Mesendoderm (in vitro differentiated cells): Measurements from ENCODE around the gene SIRT5.

Experiments used
- DNase-seq: peaks from one replicate; pipeline ENCODE4 v3.0.0; 2013
- H2AK5ac ChIP-seq: 2 replicates; pipeline ENCODE4 v1.6.1; 2013; ENCODE audit warnings: low read length, inconsistent platforms
- H2BK120ac ChIP-seq: 2 replicates; pipeline ENCODE4 v1.6.1; 2013; ENCODE audit warnings: low read depth, mild to moderate bottlenecking, low read length, moderate library complexity, mixed read lengths
- H2BK15ac ChIP-seq: replicated peaks from 2 replicates; pipeline ENCODE4 v1.6.1; 2013; ENCODE audit warnings: low read depth, mild to moderate bottlenecking, moderate library complexity
- H2BK5ac ChIP-seq: 2 replicates; pipeline ENCODE4 v1.6.1; 2013; ENCODE audit warnings: low read length, inconsistent platforms
- H3K18ac ChIP-seq: 2 replicates; pipeline ENCODE4 v1.6.1; 2013; ENCODE audit warnings: mild to moderate bottlenecking, low read length, mixed read lengths
- H3K23ac ChIP-seq: one replicate; pipeline ENCODE4 v1.6.1; 2013; ENCODE audit warnings: low read length
- H3K27ac ChIP-seq: 2 replicates; pipeline ENCODE4 v1.5.1; 2013; ENCODE audit warnings: low read depth, mild to moderate bottlenecking, inconsistent platforms, low read length, moderate library complexity
- H3K27me3 ChIP-seq: 2 replicates; pipeline ENCODE4 v1.6.1; 2013; ENCODE audit warnings: low read length, control low read depth, mild to moderate bottlenecking, inconsistent platforms; ENCODE audit not compliant: insufficient read depth, poor library complexity
- H3K36me3 ChIP-seq: 2 replicates; pipeline ENCODE4 v1.6.1; 2013; ENCODE audit warnings: low read length, inconsistent platforms; ENCODE audit not compliant: control insufficient read depth, insufficient read depth
- H3K4ac ChIP-seq: one replicate; pipeline ENCODE4 v1.6.1; 2013; ENCODE audit warnings: low read depth, mild to moderate bottlenecking, low read length, moderate library complexity
- H3K4me1 ChIP-seq: 2 replicates; pipeline ENCODE4 v1.6.1; 2013; ENCODE audit warnings: low read depth, low read length, inconsistent platforms; ENCODE audit not compliant: control insufficient read depth
- H3K4me2 ChIP-seq: 2 replicates; pipeline ENCODE4 v1.6.1; 2013; ENCODE audit warnings: low read length
- H3K4me3 ChIP-seq: 2 replicates; pipeline ENCODE4 v1.5.1; 2013; ENCODE audit warnings: mild to moderate bottlenecking, low read length
- H3K56ac ChIP-seq: one replicate; pipeline ENCODE4 v1.6.1; 2013; ENCODE audit warnings: low read length
- H3K79me1 ChIP-seq: 2 replicates; pipeline ENCODE4 v1.6.1; 2013; ENCODE audit warnings: low read length, inconsistent platforms
- H3K79me2 ChIP-seq: 2 replicates; pipeline ENCODE4 v1.6.1; 2013; ENCODE audit warnings: mild to moderate bottlenecking, low read length; ENCODE audit not compliant: control insufficient read depth, insufficient read depth
- H3K9ac ChIP-seq: 2 replicates; pipeline ENCODE4 v1.6.1; 2013; ENCODE audit warnings: low read length, inconsistent platforms
- H4K5ac ChIP-seq: one replicate; pipeline ENCODE4 v1.6.1; 2013; ENCODE audit warnings: low read length
- H4K8ac ChIP-seq: one replicate; pipeline ENCODE4 v1.6.1; 2013; ENCODE audit warnings: low read depth, mild to moderate bottlenecking, control low read depth, low read length, moderate library complexity
- WGBS: extraction: QIAGEN DNeasy Blood & Tissue Kit; methylation state at CpG from one replicate; pipeline ENCODE4 v1.1.7; 2013; ENCODE audit warnings: low lambda C conversion rate, missing lambda C conversion rate; ENCODE audit not compliant: insufficient coverage; ENCODE audit errors: extremely low coverage; 5-methylcytosine and 5-hydroxymethylcytosine counted together

The SIRT5 gene

GRCh38 chr6:13574149-13574570 is 241 bp upstream of the SIRT5 start:
- Histone ChIP-seq H3K4me3 (no peak overlapping the region), H4K8ac (no peak overlapping the region), H2AK5ac (no peak overlapping the region), H3K27me3 (no peaks in the 10 kb centered on the region), H3K4me2 (no peak overlapping the region), H3K4me1 (peaks cover 2% of the 10 kb centered on the region), H3K36me3 (no peaks in the 10 kb centered on the region), H3K9ac (peak overlapping the region; percentile 94), H2BK15ac (no peak overlapping the region), H2BK120ac (no peak overlapping the region), H3K79me2 (no peaks in the 10 kb centered on the region), H3K18ac (peak overlapping the region; percentile 93), H3K4ac (peak overlapping the region; percentile 90), H3K27ac (peak overlapping the region; percentile 96), H3K23ac (no peak overlapping the region), H4K5ac (no peak overlapping the region), H3K79me1 (no peaks in the 10 kb centered on the region), H3K56ac (peak overlapping the region; percentile 98), H2BK5ac (no peak overlapping the region)
- peak; percentile 98 for DNase-seq
- no CpG with 5 or more reads among the region's 46 CpGs for WGBS

- Histone ChIP-seq H2AK5ac (no peak overlapping the region), H3K79me1 (no peaks in the 10 kb centered on the region), H3K4me3 (no peak overlapping the region), H2BK15ac (no peak overlapping the region), H4K8ac (no peak overlapping the region), H3K4me2 (peak overlapping the region; percentile 93), H3K27ac (no peak overlapping the region), H3K9ac (no peak overlapping the region), H3K23ac (no peak overlapping the region), H3K18ac (no peak overlapping the region), H2BK5ac (no peak overlapping the region), H3K4ac (no peak overlapping the region), H3K79me2 (no peaks in the 10 kb centered on the region), H3K4me1 (peaks cover 2% of the 10 kb centered on the region), H3K56ac (no peak overlapping the region), H4K5ac (no peak overlapping the region), H2BK120ac (no peak overlapping the region), H3K27me3 (no peaks in the 10 kb centered on the region), H3K36me3 (no peaks in the 10 kb centered on the region)
- DNase-seq = no peak
- WGBS = no CpG with 5 or more reads among the region's 3 CpGs
Observed at GRCh38 chr6:13575377-13575775, 975 bp downstream of the SIRT5 start.

- no peaks in the 10 kb centered on the region for H3K27me3 ChIP-seq
- H4K5ac ChIP-seq = no peak overlapping the region
- H3K4me3 ChIP-seq = no peak overlapping the region
- no peak overlapping the region for H2BK120ac ChIP-seq
- H3K79me2 ChIP-seq = no peaks in the 10 kb centered on the region
- H3K4ac ChIP-seq = no peak overlapping the region
- H4K8ac ChIP-seq = no peak overlapping the region
- H3K18ac ChIP-seq = no peak overlapping the region
- WGBS = no CpG with 5 or more reads among the region's 3 CpGs
- no peak overlapping the region for H3K4me2 ChIP-seq
- H2BK5ac ChIP-seq = no peak overlapping the region
- H3K56ac ChIP-seq = no peak overlapping the region
- no peak overlapping the region for H3K9ac ChIP-seq
- no peak overlapping the region for H3K27ac ChIP-seq
- no peak for DNase-seq
- H2BK15ac ChIP-seq = no peak overlapping the region
- no peaks in the 10 kb centered on the region for H3K79me1 ChIP-seq
- no peaks in the 10 kb centered on the region for H3K36me3 ChIP-seq
- no peak overlapping the region for H2AK5ac ChIP-seq
- no peak overlapping the region for H3K23ac ChIP-seq
- H3K4me1 ChIP-seq = peaks cover 2% of the 10 kb centered on the region
Observed at GRCh38 chr6:13576017-13576416, 1.6 kb downstream of the SIRT5 start.

GRCh38 chr6:13577926-13578325 is 3.5 kb downstream of the SIRT5 start:
- H3K4me1 ChIP-seq = peaks cover 2% of the 10 kb centered on the region
- no peaks in the 10 kb centered on the region for H3K27me3 ChIP-seq
- H4K5ac ChIP-seq = no peak overlapping the region
- H4K8ac ChIP-seq = no peak overlapping the region
- H3K79me1 ChIP-seq = no peaks in the 10 kb centered on the region
- no peak overlapping the region for H3K56ac ChIP-seq
- no peak overlapping the region for H3K23ac ChIP-seq
- no peak for DNase-seq
- no peak overlapping the region for H2BK5ac ChIP-seq
- no peak overlapping the region for H3K18ac ChIP-seq
- no peak overlapping the region for H2AK5ac ChIP-seq
- H3K4me2 ChIP-seq = no peak overlapping the region
- no peak overlapping the region for H2BK15ac ChIP-seq
- no peak overlapping the region for H2BK120ac ChIP-seq
- no peak overlapping the region for H3K4ac ChIP-seq
- whole genome bisulfite sequencing = no CpG with 5 or more reads among the region's 3 CpGs
- H3K79me2 ChIP-seq = no peaks in the 10 kb centered on the region
- no peak overlapping the region for H3K27ac ChIP-seq
- H3K36me3 ChIP-seq = no peaks in the 10 kb centered on the region
- no peak overlapping the region for H3K9ac ChIP-seq
- H3K4me3 ChIP-seq = no peak overlapping the region

- Histone ChIP-seq H3K79me1 (no peaks in the 10 kb centered on the region), H4K8ac (no peak overlapping the region), H3K79me2 (no peaks in the 10 kb centered on the region), H3K27ac (no peak overlapping the region), H3K36me3 (no peaks in the 10 kb centered on the region), H2BK5ac (no peak overlapping the region), H3K4ac (no peak overlapping the region), H3K27me3 (no peaks in the 10 kb centered on the region), H2BK15ac (no peak overlapping the region), H2AK5ac (no peak overlapping the region), H3K9ac (no peak overlapping the region), H3K4me3 (no peak overlapping the region), H3K4me2 (no peak overlapping the region), H3K23ac (no peak overlapping the region), H4K5ac (no peak overlapping the region), H3K4me1 (no peaks in the 10 kb centered on the region), H2BK120ac (no peak overlapping the region), H3K56ac (no peak overlapping the region), H3K18ac (no peak overlapping the region)
- WGBS = no CpG with 5 or more reads among the region's 1 CpG
- no peak for DNase-seq
Observed at GRCh38 chr6:13579911-13580310, 5.5 kb downstream of the SIRT5 start.

GRCh38 chr6:13581700-13582229 is 7.4 kb downstream of the SIRT5 start:
- Histone ChIP-seq H3K4me3 (no peak overlapping the region), H3K4me1 (no peaks in the 10 kb centered on the region), H3K23ac (no peak overlapping the region), H3K9ac (no peak overlapping the region), H3K18ac (no peak overlapping the region), H3K36me3 (no peaks in the 10 kb centered on the region), H2AK5ac (no peak overlapping the region), H4K8ac (no peak overlapping the region), H4K5ac (no peak overlapping the region), H3K79me2 (no peaks in the 10 kb centered on the region), H2BK5ac (no peak overlapping the region), H2BK120ac (no peak overlapping the region), H3K27ac (no peak overlapping the region), H2BK15ac (no peak overlapping the region), H3K27me3 (no peaks in the 10 kb centered on the region), H3K4ac (no peak overlapping the region), H3K4me2 (no peak overlapping the region), H3K79me1 (no peaks in the 10 kb centered on the region), H3K56ac (no peak overlapping the region)
- DNase-seq = no peak
- 100% methylated on average over 1 of the region's 9 CpGs for WGBS
